Ovary (tissue), 9 donors: Measurements from ENCODE around the gene C2CD4C. TPM values are rescaled to one million over a fixed set of nuclear protein-coding genes. Genes with fewer than 3 reads are reported as not detected.

Experiments
- DNase-seq, 5 donors: peaks; one replicate each; pipeline ENCODE4 v3.0.0-alpha.2; 2019 to 2020
- H3K27ac ChIP-seq, 2 donors: fragments of 200-600 bp; one replicate each; pipeline versions ENCODE4 v1.5.1 to v1.8.0; 2019 to 2022
- H3K27me3 ChIP-seq: fragments of 200-600 bp; one replicate; pipeline ENCODE4 v1.8.0; 2022
- H3K36me3 ChIP-seq: fragments of 200-600 bp; sonication (generic); one replicate; pipeline ENCODE4 v1.5.1; 2019
- H3K4me1 ChIP-seq: one replicate; pipeline ENCODE4 v1.8.1; 2013; ENCODE audit warnings: mild to moderate bottlenecking, moderate library complexity; ENCODE audit not compliant: insufficient read depth
- H3K4me3 ChIP-seq: fragments of 200-600 bp; sonication (generic); one replicate; pipeline ENCODE4 v1.5.1; 2017
- H3K9me3 ChIP-seq, 2 donors: fragments of 200-600 bp in 1 of 2; sonication (generic) in 1 of 2; one replicate each; pipeline versions ENCODE4 v1.5.1 to v1.8.1; 2013 to 2019; ENCODE audit warnings: mild to moderate bottlenecking in 1 of 2, moderate library complexity in 1 of 2
- CTCF ChIP-seq, 3 donors: fragments of 450-650 bp in 2 of 3; fragments of 200-600 bp in 1 of 3; IDR thresholded peaks; one replicate each; pipeline versions ENCODE4 v1.5.1 to v1.8.0; 2016 to 2022; ENCODE audit warnings: antibody characterized with exemption in 3 of 3, mild to moderate bottlenecking in 1 of 3
- EP300 ChIP-seq: sonication (generic); formaldehyde crosslinking; IDR thresholded peaks from one replicate; pipeline ENCODE4 v1.6.1; 2017; ENCODE audit warnings: antibody characterized with exemption
- POLR2A ChIP-seq: fragments of 450-650 bp; IDR thresholded peaks from one replicate; pipeline ENCODE4 v1.6.1; 2017; ENCODE audit warnings: antibody characterized with exemption, mild to moderate bottlenecking, moderate library complexity
- WGBS, 3 donors: extraction: QIAGEN DNeasy Blood & Tissue Kit in 1 of 3; methylation state at CpG; one replicate each; pipeline versions ENCODE4 v1.1.5 to v1.1.7; 2013 to 2017; 5-methylcytosine and 5-hydroxymethylcytosine counted together
- intact Hi-C, 4 donors: fragments of 100-400 bp; cut with DNase I; formaldehyde crosslinking; loops; one replicate each; pipeline versions ENCODE4 v1.11.0 to v1.15.1; 2022 to 2023
- polyA plus RNA-seq, 2 donors: library from polyadenylated mRNA; stranded (reverse); fragments of 200-250 nt in 1 of 2; fragments of 350-450 nt in 1 of 2; fragmentation: Illumina TruSeq in 1 of 2; extraction: RNeasy Lipid Tissue Mini Kit (QIAGEN cat#74804) in 1 of 2; gene quantifications; one replicate each; pipeline ENCODE4 v1.2.3, GENCODE V29; 2013 to 2014
- total RNA-seq, 7 donors: library from RNA; depleted of rRNA in 2 of 7; stranded (reverse); fragments of >200 nt in 2 of 7; fragmentation: NEBNext Ultra II Directional in 3 of 7; extraction: Animal tissue kit (Norgen Biotek cat#: 25700) in 3 of 7; gene quantifications; one replicate each; pipeline versions ENCODE4 v1.1.0 to v1.2.4, GENCODE V29; 2016 to 2023
- donor health status: DM: no; HTN: no; CAD: no; lungs with moderate emphysema.
- donor health status: DM: no; HTN: no; CAD: no.
- donor health status: Bipolar disorder and iron deficiency.
- donor health status: DM: yes; HTN: yes; CAD: no.
- donor health status: DM: no; HTN: no; CAD: no.
- donor health status: DM: yes; HTN: yes; CAD: no.

C2CD4C gene
- total and polyA plus RNA-seq, 9 donors, result 0.12 to 2.3 (median 0.42) TPM; not detected in 3

DNA sequence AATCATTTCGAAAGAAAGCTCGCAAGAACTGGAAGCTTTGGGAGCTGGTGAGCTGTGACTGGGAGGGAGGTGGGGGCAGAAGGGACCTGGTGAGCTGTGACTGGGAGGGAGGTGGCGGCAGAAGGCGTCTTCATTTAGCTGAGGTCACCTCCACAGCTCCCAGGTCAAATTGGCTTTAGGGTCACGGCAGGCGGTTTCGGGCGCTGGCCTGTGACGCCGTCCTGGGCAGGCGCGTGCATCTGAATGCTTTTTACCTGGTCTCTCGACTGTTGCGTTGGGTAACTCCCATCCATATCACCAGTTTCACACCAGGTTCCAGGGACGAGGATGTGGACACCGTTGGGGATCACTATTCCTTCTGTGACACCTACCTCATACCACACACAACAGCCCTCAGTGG, 29.2 kb downstream of the C2CD4C start:
- Histone ChIP-seq H3K4me1 (no peaks in the 10 kb centered on the region), H3K9me3 (no peaks in the 10 kb centered on the region), H3K4me3 (no peak overlapping the region), H3K27me3 (no peaks in the 10 kb centered on the region), H3K36me3 (no peaks in the 10 kb centered on the region), H3K27ac (no peak overlapping the region)
- intact Hi-C loops, result loop anchor here in 1 of 4 donors (10.0 kb wide), 1 partner anchor 65 kb away; no protein-coding TSS in a partner anchor
- no peak for DNase-seq
- WGBS, 3 donors, result 87 to 92% (median 91%) methylated on average over 16 of the region's 16 CpGs
- TF ChIP-seq CTCF (IDR thresholded peaks at IDR 0.05) (no peak), POLR2A (no peak), EP300 (no peak)

DNA sequence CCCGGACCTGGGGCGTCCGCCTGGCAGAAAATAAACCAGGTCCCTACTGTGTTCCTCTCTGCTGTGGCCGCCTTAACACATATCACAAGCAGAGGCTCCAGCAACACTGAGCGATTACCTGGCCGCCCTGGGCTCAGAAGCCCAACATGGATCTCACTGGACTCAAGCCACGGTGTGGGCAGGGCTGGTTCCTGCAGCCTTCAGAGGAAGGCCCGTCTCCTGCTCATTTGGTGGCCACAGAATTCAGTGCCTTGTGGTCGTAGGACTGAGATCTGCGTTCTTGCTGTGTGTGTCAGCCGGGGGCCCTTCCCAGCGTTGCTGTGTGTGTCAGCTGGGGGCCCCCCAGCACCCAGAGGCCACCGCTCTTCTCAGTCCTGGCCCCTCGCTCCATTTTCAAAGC, 30.2 kb downstream of the C2CD4C start:
- no peak overlapping the region for H3K27ac ChIP-seq
- no peak for DNase-seq
- no peak for TF ChIP-seq POLR2A
- TF ChIP-seq EP300, result no peak
- no peak for TF ChIP-seq CTCF (IDR thresholded peaks at IDR 0.05)
- H3K4me3 ChIP-seq, result no peak overlapping the region
- no peaks in the 10 kb centered on the region for H3K27me3 ChIP-seq
- no peaks in the 10 kb centered on the region for H3K4me1 ChIP-seq
- H3K36me3 ChIP-seq, result no peaks in the 10 kb centered on the region
- H3K9me3 ChIP-seq, result no peaks in the 10 kb centered on the region
- intact Hi-C loops, result loop anchor here in 1 of 4 donors (10.0 kb wide), 1 partner anchor 64 kb away; no protein-coding TSS in a partner anchor
- 79 to 85% (median 80%) methylated on average over 14 of the region's 14 CpGs for WGBS, 3 donors

DNA sequence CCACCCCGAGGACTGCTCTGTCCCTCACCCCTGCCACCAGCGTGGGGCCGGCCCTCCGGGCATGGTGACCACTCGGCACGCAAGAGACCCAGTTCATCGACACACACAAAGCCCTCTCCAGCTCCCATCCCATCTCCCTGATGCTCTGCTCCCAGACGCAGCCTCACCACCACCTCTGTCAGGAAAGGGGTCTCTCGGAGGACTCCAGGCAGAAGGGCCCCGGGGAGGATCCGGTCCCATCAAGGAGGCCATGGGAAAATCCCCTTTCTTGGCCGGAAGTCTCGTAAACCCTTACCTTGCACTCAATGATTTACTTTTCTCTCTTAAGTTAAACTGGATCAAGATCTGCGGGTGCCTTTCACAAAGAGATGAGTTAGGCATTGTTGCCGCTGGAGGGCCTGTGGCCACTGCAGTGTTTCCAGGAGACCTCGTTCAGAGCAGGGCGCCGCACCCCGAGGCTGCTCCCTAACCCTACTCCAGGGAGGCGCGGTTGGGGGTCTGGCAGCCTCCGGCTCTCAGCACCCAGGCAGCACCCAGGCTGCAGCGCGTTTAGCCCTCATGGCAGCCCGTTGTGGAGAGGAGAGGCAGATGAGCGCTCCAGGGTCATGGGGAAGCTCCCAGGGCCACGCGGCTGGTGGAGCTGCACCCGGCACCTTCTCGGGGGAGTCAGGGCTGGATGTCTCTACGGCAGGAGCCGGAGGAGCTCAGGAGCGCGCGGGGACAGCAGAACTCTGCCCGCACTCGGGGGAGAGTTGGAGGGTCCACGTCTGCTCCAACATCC, 31.0 kb downstream of the C2CD4C start:
- no peak overlapping the region for H3K27ac ChIP-seq
- intact Hi-C loops, result loop anchor here in 1 of 4 donors (10.0 kb wide), 1 partner anchor 63 kb away; no protein-coding TSS in a partner anchor
- H3K4me1 ChIP-seq, result no peaks in the 10 kb centered on the region
- H3K4me3 ChIP-seq, result no peak overlapping the region
- no peak for TF ChIP-seq CTCF (IDR thresholded peaks at IDR 0.05)
- no peak for TF ChIP-seq EP300
- TF ChIP-seq POLR2A, result no peak
- no peaks in the 10 kb centered on the region for H3K9me3 ChIP-seq
- 23 to 33% (median 29%) methylated on average over 38 of the region's 38 CpGs for WGBS, 3 donors
- H3K27me3 ChIP-seq, result no peaks in the 10 kb centered on the region
- no peak for DNase-seq
- no peaks in the 10 kb centered on the region for H3K36me3 ChIP-seq

DNA sequence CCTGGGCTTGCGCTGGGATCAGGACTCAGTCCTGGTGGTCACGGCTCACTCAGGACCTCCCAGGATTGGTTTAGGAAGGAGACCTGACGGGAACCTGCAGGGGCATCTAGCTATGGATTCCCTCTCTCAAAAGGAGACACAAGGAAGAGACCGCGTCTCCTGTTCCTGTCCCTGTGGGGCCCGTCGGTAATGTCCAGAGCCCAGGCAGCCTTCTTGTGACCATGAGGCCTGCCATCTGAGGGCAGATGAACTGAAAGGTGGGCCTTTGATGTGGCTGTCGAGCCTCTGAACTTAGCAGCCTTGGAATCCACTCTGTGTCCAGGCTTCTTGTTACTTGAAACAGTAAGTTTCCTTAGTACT, 32.9 kb downstream of the C2CD4C start:
- DNase-seq, result no peak
- Histone ChIP-seq H3K4me1 (peaks cover 2% of the 10 kb centered on the region), H3K27ac (no peak overlapping the region), H3K9me3 (no peaks in the 10 kb centered on the region), H3K36me3 (no peaks in the 10 kb centered on the region), H3K4me3 (no peak overlapping the region), H3K27me3 (no peaks in the 10 kb centered on the region)
- intact Hi-C loops, result loop anchor here in 1 of 4 donors (10.0 kb wide), 1 partner anchor 61 kb away; no protein-coding TSS in a partner anchor
- TF ChIP-seq POLR2A, result no peak
- no peak for TF ChIP-seq CTCF (IDR thresholded peaks at IDR 0.05)
- TF ChIP-seq EP300, result no peak
- 79 to 95% (median 95%) methylated on average over 8 of the region's 8 CpGs for WGBS, 3 donors
